HG02763 (cell line): ENCODE data around the gene HIRIP3.
"Not testable (repeated sequence)": the region's sequence is repeated elsewhere in the genome, so short reads cannot be mapped to it uniquely, and the experiment has no call there.

Source experiments
- ATAC-seq: cut with Tn5 transposase; IDR thresholded peaks from one replicate; pipeline ENCODE4 v1.9.1; 2021; ENCODE audit warnings: mild to moderate bottlenecking, moderate library complexity; ENCODE audit not compliant: unreplicated experiment

The HIRIP3 gene

DNA sequence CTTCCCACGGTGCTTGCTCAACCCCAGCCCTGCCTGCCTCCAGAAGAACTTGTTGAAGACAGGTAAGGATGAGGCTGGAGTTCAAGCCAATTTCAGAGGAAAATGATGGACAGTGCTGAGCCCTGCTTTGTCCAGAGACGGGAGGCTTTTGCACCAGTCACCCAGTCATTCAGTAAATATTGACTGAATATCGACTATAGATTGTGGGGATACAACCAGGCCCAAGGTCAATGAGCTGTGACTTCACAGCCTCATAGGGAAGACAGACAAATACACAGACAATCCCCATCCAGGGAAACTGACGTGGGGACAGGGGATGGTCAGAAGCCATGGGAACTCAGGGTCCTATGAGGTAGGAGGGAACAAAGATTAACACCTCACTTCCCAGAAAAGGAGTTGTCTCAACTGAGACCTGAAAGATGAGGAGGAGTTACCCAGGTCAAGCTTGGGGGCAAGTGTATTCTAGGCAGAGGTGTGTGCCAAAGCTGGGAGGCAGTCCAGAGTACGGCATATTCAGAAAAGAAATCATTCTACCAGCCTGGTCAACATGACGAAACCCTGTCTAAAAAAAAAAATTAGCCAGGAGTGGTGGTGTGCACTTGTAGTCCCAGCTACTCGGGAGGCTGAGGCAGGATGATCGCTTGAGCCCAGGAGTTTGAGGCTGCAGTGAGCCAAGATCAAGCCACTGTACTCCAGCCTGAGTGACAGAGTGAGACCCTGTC, 21.3 kb upstream of the HIRIP3 start:
- no peak for ATAC-seq

DNA sequence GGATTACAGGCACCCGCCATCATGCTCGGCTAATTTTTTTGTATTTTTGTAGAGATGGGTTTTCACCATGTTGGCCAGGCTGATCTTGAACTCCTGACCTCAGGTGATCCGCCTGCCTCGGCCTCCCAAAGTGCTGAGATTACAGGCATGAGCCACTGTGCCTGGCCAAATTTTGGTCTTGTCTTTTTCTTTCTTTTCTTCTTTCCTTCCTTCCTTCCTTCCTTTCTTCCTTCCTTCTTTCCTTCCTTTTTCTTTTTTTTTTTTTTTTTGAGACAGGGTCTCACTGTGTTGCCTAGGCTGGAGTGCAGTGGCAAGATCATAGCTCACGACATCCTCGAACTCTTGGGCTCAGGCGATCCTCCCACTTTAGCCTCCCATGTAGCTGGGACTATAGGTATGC, 20.0 kb upstream of the HIRIP3 start:
- not testable (repeated sequence) for ATAC-seq

DNA sequence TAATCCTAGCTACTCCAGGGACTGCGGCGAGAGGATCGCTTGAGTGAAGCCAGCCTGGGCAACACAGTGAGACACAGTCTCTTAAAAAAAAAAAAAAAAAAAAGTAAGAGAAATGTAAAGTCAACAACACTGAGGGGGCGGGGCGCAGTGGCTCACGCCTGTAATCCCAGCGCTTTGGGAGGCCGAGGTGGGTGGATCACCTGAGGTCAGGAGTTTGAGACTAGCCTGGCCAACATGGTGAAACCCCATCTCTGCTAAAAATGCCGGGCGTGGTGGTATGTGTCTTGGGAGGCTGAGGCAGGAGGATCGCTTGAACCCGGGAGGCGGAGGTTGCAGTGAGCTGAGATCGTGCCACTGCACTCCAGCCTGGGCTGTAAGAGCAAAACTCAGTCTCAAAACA, 17.2 kb upstream of the HIRIP3 start:
- ATAC-seq = not testable (repeated sequence)

DNA sequence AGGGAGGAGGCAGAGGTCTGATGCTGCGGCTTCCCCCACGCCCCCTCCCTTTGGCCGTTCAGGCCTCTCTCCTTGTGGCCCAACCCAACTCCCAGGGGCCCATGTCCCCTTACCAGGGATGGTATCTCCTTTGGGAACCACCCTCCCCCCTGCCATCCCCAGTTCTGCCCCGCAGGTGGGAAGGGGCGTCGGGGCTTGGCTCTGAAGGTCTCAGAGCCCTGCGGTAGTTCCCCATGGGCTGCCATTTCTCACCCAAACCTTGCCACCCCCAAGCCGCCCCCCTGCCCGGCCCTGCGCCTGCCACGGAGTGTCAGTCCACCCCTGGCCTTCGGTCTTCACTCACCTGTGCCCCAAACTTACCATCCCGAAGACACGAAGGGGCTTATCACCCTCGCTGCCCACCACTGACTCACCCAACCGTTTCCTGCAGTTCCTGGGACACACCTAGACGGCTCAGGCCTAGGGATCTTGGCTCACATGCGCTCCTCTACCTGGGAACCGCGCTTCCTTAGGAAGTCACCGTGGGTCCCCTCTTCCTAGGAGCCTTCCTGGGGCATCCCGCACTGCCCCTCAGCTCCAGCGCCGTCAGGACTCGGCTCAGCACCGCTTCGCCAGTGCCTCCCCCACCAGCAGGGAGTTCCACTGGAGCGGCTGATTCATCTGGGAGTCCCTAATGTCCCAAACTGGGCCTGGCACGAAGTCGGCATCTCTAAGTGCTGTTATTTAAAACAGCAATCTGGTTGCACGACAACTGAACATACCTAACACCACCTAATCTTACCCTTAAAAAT, 16.5 kb upstream of the HIRIP3 start:
- ATAC-seq = no peak

DNA sequence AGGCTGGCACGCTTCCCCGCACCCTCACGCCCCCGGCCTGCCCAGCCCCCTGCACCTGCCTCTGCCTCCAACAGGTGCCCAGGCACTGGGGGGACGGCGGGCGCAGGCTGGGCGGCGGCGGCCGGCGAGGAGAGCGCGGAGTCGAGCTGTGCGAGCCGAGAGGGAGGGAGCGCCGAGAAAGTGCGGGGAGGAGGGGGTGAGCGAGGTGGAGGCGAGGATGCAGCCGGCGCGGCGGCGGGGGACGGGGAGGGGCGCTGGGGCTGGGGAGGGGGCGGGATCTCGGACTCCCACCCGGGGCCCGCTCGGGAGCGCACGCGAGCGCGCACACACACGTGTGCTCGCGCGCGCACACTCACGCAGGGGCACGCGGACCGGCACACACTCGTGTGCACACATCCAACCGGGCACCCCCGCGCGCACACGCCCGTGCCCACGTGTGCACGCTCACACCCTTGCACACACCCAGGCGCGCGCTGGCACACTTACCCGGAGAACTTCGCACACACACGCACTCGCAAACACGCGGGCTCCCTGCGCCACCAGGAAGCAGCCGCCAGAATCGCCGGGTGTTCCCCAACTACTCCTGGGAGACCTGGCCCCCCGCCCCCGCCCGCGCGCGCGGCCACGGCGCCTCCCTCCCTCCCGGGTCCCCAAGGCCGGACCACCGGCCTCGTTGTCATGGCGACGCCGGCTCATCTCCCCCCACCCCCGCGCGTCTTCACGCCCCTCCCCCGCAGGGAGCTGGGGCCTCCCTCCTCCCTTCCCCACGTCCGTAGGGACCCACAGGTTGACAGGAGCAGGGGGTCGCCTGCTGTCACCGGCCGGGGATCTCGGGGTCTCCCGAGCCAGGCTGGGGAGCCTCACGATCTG, 15.7 kb upstream of the HIRIP3 start, which contains the start of gene DOC2A:
TSS of gene DOC2A (minus strand) at position 184 of the 870 bp plus-strand sequence. CDS start 805 bp downstream, outside the sequence.
- ATAC-seq = no peak

DNA sequence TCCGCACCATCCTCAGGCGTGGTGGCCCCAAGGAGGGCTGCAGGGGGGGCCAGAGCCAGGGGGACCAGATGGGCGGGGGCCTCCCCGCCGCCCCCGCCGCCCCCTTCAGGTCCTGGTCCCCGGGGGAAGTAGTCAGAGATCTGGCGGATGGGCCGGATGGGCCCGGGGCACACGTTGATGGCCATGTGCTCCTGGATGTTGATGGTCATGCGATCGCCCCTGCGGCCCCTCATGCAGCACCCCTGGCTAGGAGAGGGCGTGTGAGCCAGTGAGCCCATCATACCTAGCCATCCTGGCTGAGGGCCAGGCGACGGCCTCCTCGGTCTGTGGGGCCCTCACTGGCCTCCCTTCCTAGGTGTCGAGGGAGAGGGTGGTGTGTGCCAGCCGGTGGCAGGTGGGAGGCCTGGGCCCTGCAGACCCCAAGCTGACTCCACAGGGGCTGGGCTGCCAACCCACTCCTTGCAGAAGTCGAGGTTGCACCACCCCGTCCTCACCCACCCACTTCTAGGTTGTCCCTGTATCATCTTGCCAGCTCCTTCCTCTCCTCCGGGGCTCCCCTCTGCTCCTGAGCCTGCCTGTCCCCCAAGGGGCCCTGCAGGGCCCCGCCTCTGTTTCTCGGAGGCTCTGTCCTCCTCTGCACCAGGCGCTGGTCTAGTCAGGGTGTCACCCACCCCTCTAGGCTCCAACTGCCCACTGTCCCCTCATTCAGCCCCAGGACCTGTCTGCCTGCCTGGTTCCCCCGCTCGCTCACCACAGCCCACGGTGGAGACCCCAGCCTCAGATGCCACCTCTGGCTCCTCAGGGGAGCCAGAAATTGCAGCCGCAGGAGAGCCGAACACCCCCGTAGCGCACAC, 14.8 kb upstream of the HIRIP3 start:
- ATAC-seq = no peak

DNA sequence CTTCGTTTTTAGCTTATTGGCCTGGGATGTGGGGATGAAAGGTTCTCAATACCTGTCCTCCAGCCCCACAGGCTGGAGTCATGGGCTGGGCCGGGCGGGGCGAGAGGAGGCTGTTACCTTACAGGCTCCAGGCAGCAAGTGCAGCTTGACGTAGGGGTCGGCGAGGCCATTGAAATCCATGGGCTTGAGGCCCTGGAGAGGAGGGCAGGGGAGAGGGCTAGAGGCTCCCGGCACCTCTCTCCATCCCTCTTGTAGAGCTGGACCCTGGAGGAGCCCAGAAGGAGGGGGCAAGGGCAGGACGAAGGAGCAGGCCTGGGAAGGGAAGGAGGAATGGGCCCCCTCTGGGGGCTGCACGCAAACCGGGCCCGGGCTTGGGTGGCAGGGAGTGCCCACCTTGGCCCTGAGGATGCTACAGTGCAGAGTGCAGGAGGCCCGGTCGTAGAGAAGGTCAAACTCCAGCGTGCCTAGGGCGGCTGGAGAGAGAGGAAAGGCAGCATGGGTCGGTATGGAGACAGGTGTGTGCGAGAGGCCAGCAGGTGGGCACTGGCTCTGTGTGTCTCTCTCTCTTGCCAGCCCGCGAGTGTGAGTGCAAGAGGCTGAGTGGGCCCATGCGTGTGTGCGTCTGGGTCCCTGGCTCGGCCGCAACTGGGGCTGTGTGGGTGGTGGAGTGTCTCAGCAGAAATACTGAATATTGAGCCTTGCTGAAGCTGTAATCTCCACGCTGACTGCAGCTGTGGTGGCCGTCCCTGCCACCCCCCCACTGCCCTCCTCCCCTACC, 13.9 kb upstream of the HIRIP3 start:
- ATAC-seq = no peak

DNA sequence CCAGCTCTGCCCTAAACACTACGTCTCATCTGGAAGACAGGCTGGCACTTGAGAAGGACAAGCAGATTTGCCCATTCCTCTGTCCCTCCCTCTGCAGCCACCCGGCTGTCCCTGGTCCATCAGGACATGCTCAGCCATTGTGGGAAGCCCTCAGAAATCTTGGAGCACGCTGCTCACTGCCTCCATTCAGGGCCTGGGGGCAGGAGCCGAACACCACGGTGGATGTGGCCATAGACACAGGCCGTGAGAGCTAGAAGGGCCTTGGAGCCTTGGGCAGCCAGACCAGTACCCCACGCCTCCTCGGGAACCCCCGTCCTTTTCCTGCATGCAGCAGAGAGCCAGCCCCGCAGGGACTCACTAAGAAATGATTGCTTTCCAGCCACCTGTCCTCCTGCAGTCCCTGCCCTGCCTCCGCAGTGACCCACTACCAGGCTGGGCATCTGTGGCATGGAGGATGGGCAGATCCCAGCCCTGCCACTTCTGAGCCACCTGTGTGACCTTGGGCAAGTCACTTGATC, 12.0 kb upstream of the HIRIP3 start:
- no peak for ATAC-seq

DNA sequence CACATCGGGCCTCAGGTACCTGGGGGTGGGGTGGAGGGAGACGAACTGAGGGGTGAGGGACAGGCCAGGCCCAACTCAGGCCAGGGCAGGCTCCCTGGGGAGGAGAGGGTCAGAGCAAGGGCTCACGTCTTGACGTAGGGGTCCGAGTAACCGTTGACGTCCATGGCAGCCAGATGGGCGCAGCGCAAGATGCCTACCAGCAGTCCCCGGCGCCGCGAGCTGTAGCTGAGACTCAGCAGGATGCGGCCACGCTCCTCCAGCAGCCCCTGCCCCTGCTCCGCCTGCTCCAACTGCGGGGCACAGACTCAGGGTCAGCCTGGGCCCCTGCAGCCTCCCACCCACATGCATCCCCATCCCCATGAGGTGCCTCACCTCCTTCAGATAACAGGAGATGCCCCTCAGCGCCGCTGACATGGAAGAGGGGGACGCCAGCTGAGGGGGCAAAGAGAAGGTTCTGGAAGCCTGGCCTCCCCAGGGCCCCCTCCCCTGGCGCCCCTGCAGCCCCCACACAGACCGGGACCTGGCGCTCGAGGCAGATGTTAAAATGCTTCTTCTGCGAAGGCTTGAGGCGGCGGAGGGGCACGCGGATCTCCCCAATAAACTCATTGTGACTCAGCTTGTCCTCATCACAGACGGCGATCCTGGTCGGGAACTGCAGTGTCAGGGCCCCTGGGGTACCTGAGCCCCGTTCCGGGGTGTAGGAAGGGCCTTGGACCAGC, 11.4 kb upstream of the HIRIP3 start:
- ATAC-seq = no peak

DNA sequence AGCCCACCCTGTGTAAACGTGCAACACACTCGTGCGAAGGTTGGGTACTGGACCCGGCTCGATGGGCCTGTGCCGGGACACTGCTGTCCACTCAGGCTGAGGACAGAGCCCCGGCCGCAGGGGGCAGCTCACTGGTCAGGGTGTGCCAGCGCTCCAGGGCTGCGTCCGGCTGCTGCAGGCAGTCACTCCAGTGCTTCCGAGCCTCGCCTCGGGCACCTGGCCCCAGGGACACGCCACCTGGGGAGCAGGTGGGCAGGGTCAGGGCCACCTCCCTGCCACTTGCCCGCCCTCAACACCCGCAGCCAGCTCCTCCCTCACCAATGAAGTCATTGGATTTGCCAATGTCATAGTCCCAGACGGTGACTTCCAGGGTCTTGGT, 10.7 kb upstream of the HIRIP3 start:
- no peak for ATAC-seq

DNA sequence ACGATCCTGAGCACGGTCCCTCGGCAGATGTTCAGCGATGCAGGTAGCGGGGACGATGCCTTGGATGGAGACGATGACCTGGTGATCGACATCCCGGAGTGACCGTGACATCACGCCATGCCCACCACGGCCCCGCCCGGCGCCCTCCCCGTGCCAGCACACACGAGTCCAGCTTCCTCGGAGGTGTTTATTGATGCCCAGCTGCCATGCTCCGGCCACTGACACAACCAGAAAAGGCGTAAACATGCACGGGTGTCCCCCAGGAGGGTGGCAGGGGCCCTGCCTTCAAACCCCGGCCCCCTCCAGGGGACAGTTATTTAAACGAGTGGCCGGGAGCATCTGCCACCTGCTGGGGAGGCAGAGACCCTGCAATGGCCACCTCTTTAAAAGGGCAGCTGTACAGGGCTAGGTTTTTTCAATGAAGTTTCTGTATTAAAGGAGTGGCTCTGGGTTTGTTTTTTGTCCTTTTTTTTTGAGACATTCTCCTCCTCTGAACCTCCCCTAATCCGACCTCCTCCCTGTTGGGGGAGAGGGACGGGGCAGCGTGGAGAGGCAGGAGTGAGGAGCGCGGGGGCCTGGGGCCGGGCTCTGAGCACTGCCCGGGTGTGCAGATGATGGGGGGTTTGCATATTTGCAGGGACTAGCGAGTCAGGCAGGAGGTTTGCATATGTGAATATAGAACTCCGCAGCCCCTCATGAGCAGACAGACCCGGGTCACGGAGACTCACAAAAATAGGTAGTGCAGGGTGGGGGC, 10.1 kb upstream of the HIRIP3 start:
- no peak for ATAC-seq

DNA sequence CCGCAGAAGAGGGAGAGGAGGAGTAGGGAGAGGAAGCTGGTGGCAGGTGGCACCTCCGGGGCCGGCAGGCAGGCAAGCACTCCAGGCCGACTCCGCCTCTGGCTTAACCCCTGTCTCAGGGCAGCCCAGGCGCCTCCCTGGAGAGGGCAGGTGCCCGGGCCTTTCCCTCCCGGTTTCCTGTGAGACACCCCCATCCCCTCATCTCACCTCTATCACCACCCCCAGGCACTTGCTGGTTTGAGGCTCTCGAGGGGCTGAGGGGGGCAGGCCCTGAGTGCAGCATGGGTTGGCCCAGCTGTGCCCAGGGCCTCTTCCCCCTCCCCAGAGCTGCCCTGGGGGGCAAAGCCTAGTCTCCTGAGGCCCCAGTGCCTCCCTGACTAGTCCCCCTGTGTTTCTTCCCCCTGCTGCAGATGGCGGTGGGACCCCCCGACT, 9.4 kb upstream of the HIRIP3 start:
- no peak for ATAC-seq

DNA sequence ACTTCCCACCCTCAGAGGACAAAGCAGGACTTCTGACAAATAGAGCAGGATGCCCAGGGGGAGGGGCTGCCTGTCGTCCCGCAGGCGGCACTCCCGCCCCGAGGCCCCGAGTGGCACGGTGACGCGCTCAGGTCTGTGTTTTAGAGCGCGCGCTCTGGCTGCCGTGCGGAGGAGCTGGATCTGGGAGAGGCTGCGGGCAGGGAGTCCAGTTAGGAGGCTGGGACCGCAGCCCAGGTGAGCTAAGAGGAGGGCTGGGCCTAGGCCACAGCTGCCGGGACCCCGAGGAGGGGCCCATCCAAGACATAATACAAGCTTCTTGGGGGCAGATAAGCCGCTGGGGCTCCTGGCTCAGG, 9.0 kb upstream of the HIRIP3 start:
- ATAC-seq = no peak

DNA sequence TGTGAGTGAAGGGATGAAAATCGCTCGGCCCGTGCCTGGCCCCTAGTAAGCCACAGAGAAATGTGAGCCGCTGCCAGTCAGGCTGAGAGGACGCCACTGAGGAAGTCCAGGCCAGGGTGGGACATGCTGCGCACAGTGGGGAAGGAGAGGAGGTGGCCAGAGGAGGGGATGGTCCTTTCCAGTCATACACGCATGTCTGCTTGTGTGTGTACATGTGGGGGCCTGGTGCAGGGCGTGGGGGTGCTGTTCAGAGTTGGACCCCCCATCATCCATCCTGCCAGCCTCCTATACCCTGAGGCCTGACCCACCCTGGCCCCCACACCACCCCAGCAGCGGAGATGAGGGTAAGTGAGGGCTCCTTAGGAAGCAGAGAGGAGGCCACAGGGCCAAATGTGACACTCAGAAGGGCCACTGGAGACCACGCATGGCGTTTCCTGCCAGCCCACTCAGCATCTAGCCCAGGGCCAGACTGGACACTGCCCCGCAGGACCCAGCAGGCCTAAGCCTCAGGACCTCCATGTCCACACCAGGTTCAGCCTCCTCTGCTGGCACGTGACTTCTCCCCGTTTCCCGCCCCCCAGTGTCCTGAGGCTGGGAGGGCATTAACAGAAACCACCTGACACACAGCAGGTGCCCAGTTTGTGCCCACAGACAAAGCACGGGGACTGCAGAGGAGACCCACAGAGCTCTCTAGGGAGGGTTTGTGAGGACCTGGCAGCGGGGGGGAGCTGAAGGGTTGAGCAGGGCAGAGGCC, 8.4 kb upstream of the HIRIP3 start:
- ATAC-seq = no peak

DNA sequence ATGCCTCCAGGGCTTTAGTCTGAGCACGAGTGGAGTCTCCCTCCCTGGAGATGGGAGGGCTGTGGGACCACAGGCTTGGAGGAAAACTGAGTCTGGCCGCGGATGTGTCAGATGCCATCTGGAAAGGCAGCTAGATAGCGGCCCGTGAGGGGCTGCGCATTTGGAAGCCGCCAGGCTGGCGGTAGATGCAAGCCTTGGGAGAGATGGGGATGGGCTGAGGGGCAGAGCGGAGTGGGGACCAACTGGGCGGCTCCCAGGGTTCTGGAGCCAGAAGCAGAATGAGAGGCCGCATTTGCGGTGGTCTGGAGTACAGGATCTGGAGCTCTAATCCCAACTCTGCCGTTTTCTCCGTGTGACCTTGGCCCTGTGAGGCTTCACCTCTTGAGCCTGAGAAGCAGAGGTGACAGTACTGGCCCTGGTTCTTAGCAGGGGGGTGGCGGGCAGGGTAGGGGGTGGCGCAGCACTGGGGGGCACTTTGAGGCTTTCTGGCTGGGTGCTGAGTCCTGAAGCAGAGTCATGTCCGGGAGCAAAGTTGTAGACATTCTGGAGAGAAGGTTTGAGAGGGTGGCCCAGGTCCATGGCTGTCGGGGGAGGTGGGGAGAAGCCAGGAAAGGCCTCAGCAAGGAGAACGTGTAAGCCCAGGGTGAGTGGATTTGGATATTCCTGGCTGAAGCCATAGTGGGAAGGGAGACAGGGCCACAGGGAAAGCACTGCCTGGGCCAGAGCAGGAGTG, 7.4 kb upstream of the HIRIP3 start:
- no peak for ATAC-seq

DNA sequence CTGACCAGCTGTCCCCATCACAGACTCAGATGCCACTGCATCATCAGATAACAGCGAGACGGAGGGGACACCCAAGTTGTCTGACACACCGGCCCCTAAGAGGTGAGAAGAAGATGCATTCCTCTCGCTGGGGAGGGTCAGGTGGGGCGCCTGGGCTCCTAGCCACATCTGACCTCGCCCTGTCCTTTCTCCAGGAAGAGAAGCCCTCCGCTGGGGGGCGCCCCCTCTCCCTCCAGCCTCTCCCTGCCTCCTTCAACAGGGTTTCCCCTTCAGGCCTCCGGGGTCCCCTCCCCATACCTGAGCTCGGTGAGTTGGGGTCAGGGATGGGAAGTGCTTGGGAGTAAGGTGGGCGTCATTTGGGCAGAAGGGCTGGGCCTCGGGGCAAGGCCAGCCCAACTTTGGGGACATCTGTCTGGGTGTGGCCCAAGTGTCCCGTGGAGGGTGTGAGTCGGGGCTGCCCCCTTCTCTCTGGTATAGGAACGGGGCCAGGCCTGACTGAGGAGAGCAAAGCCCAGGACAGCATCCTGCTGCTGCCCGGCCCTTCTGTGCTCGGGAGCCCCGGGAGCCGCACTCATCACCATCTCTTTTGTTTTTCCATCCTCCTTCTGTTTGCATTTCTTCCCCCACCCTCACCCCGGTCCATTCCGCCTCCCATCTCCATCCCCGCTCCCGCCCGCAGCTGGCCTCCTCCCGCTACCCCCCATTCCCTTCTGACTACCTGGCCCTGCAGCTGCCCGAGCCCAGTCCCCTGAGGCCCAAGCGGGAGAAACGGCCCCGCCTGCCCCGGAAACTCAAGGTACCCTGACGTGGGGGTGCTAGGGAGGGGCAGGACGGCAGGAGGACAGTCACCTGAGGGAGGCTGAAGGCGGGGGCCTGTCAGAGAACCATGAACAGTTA, 5.6 kb upstream of the HIRIP3 start:
- ATAC-seq = no peak
